A673 (cell line): ENCODE measurements around the gene HS3ST3B1. TPM values are rescaled to one million over a fixed set of nuclear protein-coding genes. Genes with fewer than 3 reads are reported as not detected.

Source experiments
- BruUV-seq: library from RNA; stranded (reverse); fragments of 400-500 nt; replicated peaks from 2 replicates; lab custom pipeline; 2021; lab: Mats Ljungman, UMichigan
- CTCF ChIA-PET: fragments of 300-600 bp; sonication (Branson Sonifier 250); formaldehyde crosslinking; loops from one replicate; lab custom pipeline; 2022; ENCODE audit warnings: antibody characterized with exemption; lab: Charles Lee
- POLR2A ChIA-PET: fragments of 300-600 bp; sonication (Branson Sonifier 250); formaldehyde crosslinking; loops from one replicate; lab custom pipeline; 2022; ENCODE audit warnings: antibody characterized with exemption; ENCODE audit not compliant: low non-redundant PET; lab: Charles Lee
- DNase-seq: peaks from one replicate; pipeline ENCODE4 v3.0.0-alpha.2; 2015; ENCODE audit warnings: low spot score
- H3K27ac ChIP-seq: fragments of 200-600 bp; sonication (generic); 2 replicates; pipeline ENCODE4 v1.5.1; 2016; ENCODE audit warnings: mixed run types, low read depth, mild to moderate bottlenecking, mixed read lengths, antibody characterized with exemption, low read length; ENCODE audit not compliant: poor library complexity, severe bottlenecking
- H3K27me3 ChIP-seq: fragments of 200-600 bp; sonication (generic); replicated peaks from 2 replicates; pipeline ENCODE4 v1.6.1; 2017; ENCODE audit warnings: mixed run types, low read depth, mild to moderate bottlenecking, mixed read lengths, antibody characterized with exemption, low read length; ENCODE audit not compliant: insufficient read depth, poor library complexity
- H3K36me3 ChIP-seq: fragments of 200-600 bp; sonication (generic); 2 replicates; pipeline ENCODE4 v1.6.1; 2016; ENCODE audit warnings: mixed run types, mild to moderate bottlenecking, mixed read lengths, antibody characterized with exemption, low read length; ENCODE audit not compliant: insufficient read depth, poor library complexity, severe bottlenecking
- H3K4me1 ChIP-seq: fragments of 200-600 bp; sonication (generic); 2 replicates; pipeline ENCODE4 v1.6.1; 2017; ENCODE audit warnings: mixed run types, mild to moderate bottlenecking, mixed read lengths, antibody characterized with exemption, low read length; ENCODE audit not compliant: insufficient read depth, poor library complexity, severe bottlenecking
- H3K4me3 ChIP-seq: fragments of 200-600 bp; sonication (generic); 2 replicates; pipeline ENCODE4 v1.5.1; 2016; ENCODE audit warnings: low read depth, mixed run types, mild to moderate bottlenecking, mixed read lengths, low read length; ENCODE audit not compliant: poor library complexity, severe bottlenecking
- H3K9me3 ChIP-seq: fragments of 200-600 bp; sonication (generic); 2 replicates; pipeline ENCODE4 v1.6.1; 2016; ENCODE audit warnings: mixed run types, low read depth, mild to moderate bottlenecking, mixed read lengths, antibody characterized with exemption, low read length; ENCODE audit not compliant: poor library complexity, severe bottlenecking
- EZH2 ChIP-seq: fragments of 200-600 bp; sonication (generic); IDR thresholded peaks from 2 replicates; pipeline ENCODE4 v1.6.1; 2017; ENCODE audit warnings: borderline replicate concordance, low read depth, mild to moderate bottlenecking, mixed read lengths, antibody characterized with exemption, low read length; ENCODE audit not compliant: poor library complexity, severe bottlenecking
- intact Hi-C: fragments of 100-400 bp; cut with micrococcal nuclease; formaldehyde crosslinking; loops from one replicate; pipeline ENCODE4 v1.10.0; 2022; ENCODE audit not compliant: unreplicated experiment
- total RNA-seq: library from RNA; stranded (reverse); gene quantifications from 2 replicates; pipeline ENCODE4 v1.2.3, GENCODE V29; 2021
- TF ChIP-seq, protein P1 (sequence below): fragments of 300-800, 200-600 bp; sonication (generic); conservative IDR thresholded peaks from 2 replicates; pipeline ENCODE4 v1.5.1; 2017; ENCODE audit warnings: low read depth, mild to moderate bottlenecking, antibody characterized with exemption, low read length, moderate library complexity, mixed read lengths

HS3ST3B1 gene
- total RNA-seq, 1 experiment from 2014 or later, result not detected

DNA sequence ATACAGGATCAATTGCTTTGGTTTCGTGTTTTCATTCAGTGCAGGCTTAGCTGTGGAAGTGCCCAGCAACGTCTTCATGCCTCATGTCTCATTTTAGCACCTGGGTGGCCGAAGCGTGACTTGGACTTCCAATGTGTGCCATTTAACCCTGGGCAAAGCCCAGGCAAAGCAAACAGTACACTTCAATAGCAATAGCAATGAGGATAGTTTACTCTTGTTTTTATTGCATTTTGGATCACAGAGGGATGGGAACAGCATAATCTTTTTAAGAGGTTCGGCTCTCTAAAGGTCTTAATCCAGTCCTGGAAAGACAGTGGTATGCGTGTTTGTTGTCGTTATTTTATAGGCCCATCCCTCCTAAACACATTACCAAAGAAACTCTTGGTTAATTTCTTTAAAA is 86.2 kb downstream of the HS3ST3B1 start:
- BruUV-seq, result no TSS peak
- no peak for DNase-seq
- ChIA-PET CTCF (no interaction called here), POLR2A (no interaction called here)
- Histone ChIP-seq H3K27me3 (no peaks in the 10 kb centered on the region), H3K4me1 (no peaks in the 10 kb centered on the region), H3K4me3 (no peak overlapping the region), H3K9me3 (peaks cover 15% of the 10 kb centered on the region), H3K27ac (no peak overlapping the region), H3K36me3 (no peaks in the 10 kb centered on the region)
- TF ChIP-seq, protein P1, sequence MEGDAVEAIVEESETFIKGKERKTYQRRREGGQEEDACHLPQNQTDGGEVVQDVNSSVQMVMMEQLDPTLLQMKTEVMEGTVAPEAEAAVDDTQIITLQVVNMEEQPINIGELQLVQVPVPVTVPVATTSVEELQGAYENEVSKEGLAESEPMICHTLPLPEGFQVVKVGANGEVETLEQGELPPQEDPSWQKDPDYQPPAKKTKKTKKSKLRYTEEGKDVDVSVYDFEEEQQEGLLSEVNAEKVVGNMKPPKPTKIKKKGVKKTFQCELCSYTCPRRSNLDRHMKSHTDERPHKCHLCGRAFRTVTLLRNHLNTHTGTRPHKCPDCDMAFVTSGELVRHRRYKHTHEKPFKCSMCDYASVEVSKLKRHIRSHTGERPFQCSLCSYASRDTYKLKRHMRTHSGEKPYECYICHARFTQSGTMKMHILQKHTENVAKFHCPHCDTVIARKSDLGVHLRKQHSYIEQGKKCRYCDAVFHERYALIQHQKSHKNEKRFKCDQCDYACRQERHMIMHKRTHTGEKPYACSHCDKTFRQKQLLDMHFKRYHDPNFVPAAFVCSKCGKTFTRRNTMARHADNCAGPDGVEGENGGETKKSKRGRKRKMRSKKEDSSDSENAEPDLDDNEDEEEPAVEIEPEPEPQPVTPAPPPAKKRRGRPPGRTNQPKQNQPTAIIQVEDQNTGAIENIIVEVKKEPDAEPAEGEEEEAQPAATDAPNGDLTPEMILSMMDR, result no peak
- intact Hi-C loops, result no loop called here

DNA sequence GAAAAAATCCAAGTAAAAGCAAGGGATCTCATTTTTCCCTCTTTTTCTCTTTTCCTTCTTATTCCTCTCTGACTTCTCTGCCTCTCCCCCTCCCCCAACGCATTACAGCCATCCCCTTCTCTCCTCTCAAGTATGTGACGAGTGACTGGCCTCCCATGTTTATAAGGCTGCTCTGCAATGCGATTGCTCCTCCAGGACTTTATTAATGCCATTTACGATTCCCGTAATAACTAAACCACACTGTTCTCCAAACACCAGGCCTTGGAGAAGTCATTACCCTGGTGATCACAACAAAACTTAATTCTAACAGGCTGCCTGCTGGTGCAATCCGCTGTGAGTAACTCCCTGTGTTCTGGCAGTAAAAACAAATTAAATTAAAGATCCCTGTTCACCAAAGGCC is 88.8 kb downstream of the HS3ST3B1 start:
- TF ChIP-seq, protein P1, result no peak
- TF ChIP-seq EZH2, result no peak
- Histone ChIP-seq H3K27ac (no peak overlapping the region), H3K36me3 (no peaks in the 10 kb centered on the region), H3K4me1 (no peaks in the 10 kb centered on the region), H3K27me3 (no peaks in the 10 kb centered on the region), H3K9me3 (peaks cover 15% of the 10 kb centered on the region), H3K4me3 (no peak overlapping the region)
- ChIA-PET POLR2A (no interaction called here), CTCF (no interaction called here)
- intact Hi-C loops, result loop anchor here (10.0 kb wide), 1 partner anchor 65 kb away; no protein-coding TSS in a partner anchor
- no TSS peak for BruUV-seq
- DNase-seq, result no peak

- Histone ChIP-seq H3K4me3 (no peak overlapping the region), H3K27me3 (no peaks in the 10 kb centered on the region), H3K4me1 (no peaks in the 10 kb centered on the region), H3K36me3 (no peaks in the 10 kb centered on the region), H3K9me3 (peaks cover 7% of the 10 kb centered on the region), H3K27ac (no peak overlapping the region)
- intact Hi-C loops, result loop anchor here (10.0 kb wide), 1 partner anchor 61 kb away; no protein-coding TSS in a partner anchor
- TF ChIP-seq, protein P1, result no peak
- no peak for TF ChIP-seq EZH2
- BruUV-seq, result no TSS peak
- POLR2A ChIA-PET, result interaction anchor here (0.7 kb wide), 1 partner anchor 572 kb away, joined by 7 read pairs; no protein-coding TSS in a partner anchor
- CTCF ChIA-PET, result no interaction called here
- no peak for DNase-seq
These were observed 92.8 kb downstream of the HS3ST3B1 start for GRCh38 chr17:14393723-14394122.
